HG03064 (cell line): Measurements from ENCODE around the gene ADAM11.

Experiments used
- ATAC-seq: cut with Tn5 transposase; IDR thresholded peaks from one replicate; pipeline ENCODE4 v1.9.1; 2021; ENCODE audit warnings: low read depth; ENCODE audit not compliant: unreplicated experiment

Gene ADAM11

DNA sequence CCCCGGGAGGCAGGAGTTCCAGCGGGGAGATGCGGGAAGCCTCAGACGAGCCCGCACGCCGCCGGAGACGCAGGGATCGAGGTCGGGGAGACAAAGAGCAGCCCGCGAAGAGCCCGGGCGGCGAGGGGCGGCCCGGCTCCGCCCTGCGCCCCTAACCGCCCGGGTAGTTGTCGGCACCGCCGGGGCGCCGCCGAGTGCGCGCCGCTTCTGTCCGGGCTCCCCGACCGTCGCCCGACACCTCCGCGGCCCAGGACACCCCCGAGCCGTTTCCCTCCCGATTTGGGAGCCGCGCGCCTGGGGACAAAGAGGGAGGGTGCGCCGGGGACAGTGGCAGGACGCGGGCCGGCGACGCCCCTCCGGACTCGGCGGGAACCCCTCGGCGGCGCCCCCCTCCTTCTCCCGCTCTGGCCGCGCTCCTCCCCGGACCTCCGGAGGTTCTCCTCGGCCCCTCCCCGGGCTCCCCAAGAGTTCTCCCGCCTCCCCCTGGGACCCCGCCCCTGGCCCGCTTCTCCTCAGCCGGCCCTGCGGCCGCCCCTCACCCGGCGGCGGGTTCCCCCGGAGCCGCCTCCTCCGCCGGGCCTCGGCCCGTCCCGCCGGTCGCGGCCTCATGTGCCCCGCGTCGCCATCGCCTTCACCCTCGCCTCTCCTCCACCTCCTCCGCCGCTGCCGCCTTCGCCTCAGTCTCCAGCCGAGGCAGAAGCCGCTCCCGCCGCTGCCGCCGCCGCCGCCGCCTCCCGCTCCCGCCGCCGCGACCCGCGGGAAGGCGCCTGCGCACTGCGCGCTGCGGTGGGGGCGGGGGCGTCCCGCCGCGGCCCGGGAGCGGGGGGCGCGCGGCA is 71.0 kb downstream of the ADAM11 start, which contains the start of gene GJC1:
GJC1 (minus strand) TSS at position 765 of the 836 bp plus-strand sequence. CDS start 24,470 bp downstream, outside the sequence.
- ATAC-seq, result no peak

DNA sequence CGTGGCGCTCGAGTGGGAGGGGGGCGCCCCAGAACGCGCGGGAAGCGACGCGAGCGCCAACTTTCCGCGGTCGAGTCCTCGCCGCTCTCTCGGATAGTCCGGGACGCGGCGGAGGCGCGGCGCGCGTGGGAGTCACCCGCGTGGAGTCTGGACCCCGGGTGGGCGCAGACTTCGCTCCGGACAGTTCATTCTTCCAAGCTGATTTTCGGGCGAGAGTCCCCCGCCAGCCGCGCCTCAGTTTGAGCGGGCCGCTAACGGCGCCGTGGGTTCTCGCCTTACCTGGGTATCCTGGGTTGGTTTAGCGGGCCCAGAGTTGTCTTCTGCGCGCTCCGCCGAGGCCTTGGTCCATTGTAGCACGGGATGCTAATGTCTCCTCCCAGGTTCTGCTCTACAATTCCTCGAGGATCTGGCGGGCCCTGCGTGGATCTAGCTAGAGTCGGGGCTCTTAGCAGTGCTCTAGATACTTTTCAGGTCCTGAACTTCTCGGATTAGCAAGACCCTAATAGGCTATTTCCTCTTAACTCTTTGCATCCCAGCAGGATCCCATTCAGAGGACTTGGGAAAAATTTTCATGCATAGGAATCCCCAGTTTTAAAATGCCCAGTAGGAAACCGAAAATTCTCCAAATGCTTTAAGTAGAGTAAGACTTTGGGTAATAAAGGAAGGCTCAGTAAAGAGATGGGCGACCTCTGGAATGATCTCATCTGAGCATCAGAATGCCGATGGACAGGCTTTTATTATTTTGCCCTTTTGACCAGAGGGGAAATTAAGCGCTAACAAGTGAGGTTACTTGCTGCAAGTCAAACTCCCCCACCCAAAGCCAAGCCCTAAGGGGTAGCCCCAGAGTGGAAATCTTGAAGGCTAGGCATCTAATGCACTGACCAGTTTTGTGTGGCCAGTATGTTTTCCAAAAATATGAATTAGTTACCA is 71.8 kb downstream of the ADAM11 start:
- no peak for ATAC-seq

DNA sequence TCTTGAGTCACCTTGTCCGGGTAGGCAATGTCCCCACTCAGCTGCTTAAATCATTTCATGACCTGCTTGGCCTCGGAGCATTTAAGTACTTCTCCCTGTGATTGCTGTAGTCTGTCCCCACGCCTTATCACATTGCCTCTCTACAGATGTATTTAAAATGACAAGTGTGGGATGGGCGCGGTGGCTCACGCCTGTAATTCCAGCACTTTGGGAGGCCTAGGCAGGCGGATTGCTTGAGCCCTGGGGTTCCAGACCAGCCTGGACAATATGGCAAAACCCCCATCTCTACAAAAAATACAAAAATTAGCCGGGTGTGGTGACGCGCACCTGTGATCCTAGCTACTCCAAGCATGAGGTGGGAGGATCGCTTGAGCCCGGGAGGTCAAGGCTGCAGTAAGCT is 72.6 kb downstream of the ADAM11 start:
- no peak for ATAC-seq
